Thyroid gland (tissue), 4 donors: ENCODE measurements around the gene MINPP1.
"Not testable (repeated sequence)": the region's sequence is repeated elsewhere in the genome, so short reads cannot be mapped to it uniquely, and the experiment has no call there.

Experiments used
- CTCF ChIP-seq, 6 experiments: fragments of 200-600 bp in 3 of 6; fragments of 450-650 bp in 3 of 6; sonication (generic) in 3 of 6; IDR thresholded peaks; one replicate each; pipeline ENCODE4 v1.5.1; 2016 to 2019; ENCODE audit warnings: antibody characterized with exemption in 6 of 6, mild to moderate bottlenecking in 2 of 6, inconsistent platforms in 1 of 6, moderate library complexity in 1 of 6
- POLR2A ChIP-seq, 2 donors: fragments of 450-650 bp; IDR thresholded peaks; one replicate each; pipeline ENCODE4 v1.6.1; 2017; ENCODE audit warnings: antibody characterized with exemption in 2 of 2, mild to moderate bottlenecking in 2 of 2, moderate library complexity in 1 of 2

- TF ChIP-seq POLR2A, CTCF (IDR thresholded peaks at IDR 0.05): not testable (repeated sequence)
Observed at GRCh38 chr10:87498106-87498789, 6.4 kb upstream of the MINPP1 start.
